H1 (cell line): ENCODE data around the gene SIK2. TPM values are rescaled to one million over a fixed set of nuclear protein-coding genes. Genes with fewer than 3 reads are reported as not detected.
"Not testable (repeated sequence)": the region's sequence is repeated elsewhere in the genome, so short reads cannot be mapped to it uniquely, and the experiment has no call there.

Source experiments
- CTCF ChIA-PET: fragments of 300-600 bp; sonication (Branson Sonifier 250); formaldehyde crosslinking; loops from one replicate; lab custom pipeline; 2021; ENCODE audit not compliant: partially characterized antibody; lab: Charles Lee
- POLR2A ChIA-PET: fragments of 300-600 bp; sonication (Branson Sonifier 250); formaldehyde crosslinking; loops from one replicate; lab custom pipeline; 2021; ENCODE audit warnings: inconsistent platforms; ENCODE audit not compliant: partially characterized antibody; lab: Charles Lee
- DNase-seq, 2 experiments: peaks; one replicate each; pipeline versions ENCODE4 v3.0.0 to v3.0.0-alpha.2; 2010 to 2022; ENCODE audit warnings: low spot score in 2 of 2, low read depth in 1 of 2, mixed read lengths in 1 of 2
- FAIRE-seq: peaks from 2 replicates; lab custom pipeline; 2011; peaks lifted over from hg19 to GRCh38; lab: Jason Lieb, UNC
- H2AFZ ChIP-seq: 2 replicates; pipeline ENCODE4 v1.8.1; 2012; ENCODE audit warnings: low read length, inconsistent platforms
- H2AK5ac ChIP-seq: 2 replicates; pipeline ENCODE4 v1.6.1; 2013; ENCODE audit warnings: low read depth, low read length
- H2BK120ac ChIP-seq: replicated peaks from 2 replicates; pipeline ENCODE3; 2013; ENCODE audit warnings: low read depth, low read length, inconsistent platforms
- H2BK12ac ChIP-seq: 2 replicates; pipeline ENCODE4 v1.6.1; 2013; ENCODE audit warnings: low read depth, low read length
- H2BK15ac ChIP-seq: 2 replicates; pipeline ENCODE4 v1.6.1; 2013; ENCODE audit warnings: low read length
- H2BK20ac ChIP-seq: 2 replicates; pipeline ENCODE4 v1.6.1; 2013; ENCODE audit warnings: low read length
- H2BK5ac ChIP-seq: 2 replicates; pipeline ENCODE4 v1.6.1; 2013; ENCODE audit warnings: low read depth, low read length
- H3K14ac ChIP-seq: 2 replicates; pipeline ENCODE4 v1.6.1; 2013; ENCODE audit warnings: inconsistent platforms; ENCODE audit not compliant: insufficient read length
- H3K18ac ChIP-seq: 2 replicates; pipeline ENCODE4 v1.6.1; 2013; ENCODE audit warnings: low read length; ENCODE audit errors: extremely low read depth
- H3K23ac ChIP-seq: 2 replicates; pipeline ENCODE4 v1.6.1; 2013; ENCODE audit warnings: inconsistent platforms; ENCODE audit not compliant: insufficient read length
- H3K23me2 ChIP-seq: 2 replicates; pipeline ENCODE4 v1.6.1; 2013; ENCODE audit warnings: low read depth, low read length
- H3K27ac ChIP-seq: 2 replicates; pipeline ENCODE4 v1.6.1; 2011; ENCODE audit warnings: low read depth, low read length, inconsistent platforms
- H3K27me3 ChIP-seq, 4 experiments: replicated peaks in 1 of 4; 1 replicate in 1 of 4; 2 replicates in 3 of 4; pipeline versions ENCODE4 v1.6.1 to v1.8.1; 2011 to 2013; ENCODE audit warnings: low read length in 3 of 4, mild to moderate bottlenecking in 3 of 4, inconsistent platforms in 2 of 4, mixed read lengths in 2 of 4, moderate library complexity in 1 of 4; ENCODE audit not compliant: control insufficient read depth in 3 of 4, insufficient read depth in 3 of 4; ENCODE audit errors: extremely low read depth in 1 of 4
- H3K36me3 ChIP-seq, 4 experiments: 2 replicates each; pipeline versions ENCODE4 v1.6.1 to v1.8.1; 2011 to 2013; ENCODE audit warnings: mild to moderate bottlenecking in 4 of 4, low read length in 3 of 4, moderate library complexity in 2 of 4, control low read depth in 1 of 4, inconsistent platforms in 1 of 4; ENCODE audit not compliant: insufficient read depth in 4 of 4, control insufficient read depth in 2 of 4
- H3K4ac ChIP-seq: replicated peaks from 2 replicates; pipeline ENCODE3; 2013; ENCODE audit warnings: low read length, low read depth, mixed read lengths, inconsistent platforms; ENCODE audit not compliant: insufficient read length
- H3K4me1 ChIP-seq, 4 experiments: replicated peaks in 1 of 4; 1 replicate in 1 of 4; 2 replicates in 3 of 4; pipeline versions ENCODE4 v1.6.1 to v1.8.1; 2011 to 2013; ENCODE audit warnings: low read length in 3 of 4, inconsistent platforms in 2 of 4, mixed read lengths in 1 of 4; ENCODE audit not compliant: insufficient read depth in 4 of 4, control insufficient read depth in 3 of 4
- H3K4me2 ChIP-seq, 2 experiments: 2 replicates each; pipeline versions ENCODE4 v1.6.1 to v1.8.1; 2011 to 2013; ENCODE audit warnings: low read depth in 2 of 2, low read length in 2 of 2, control low read depth in 1 of 2, inconsistent platforms in 1 of 2, mild to moderate bottlenecking in 1 of 2; ENCODE audit not compliant: insufficient read depth in 1 of 2
- H3K4me3 ChIP-seq, 4 experiments: fragments of 200-600, 300-600 bp in 1 of 4; sonication (generic), shearing (Covaris generic), sonication (Bioruptor Twin) in 1 of 4; 2 replicates each; pipeline versions ENCODE4 v1.5.1 to v1.8.1; 2011 to 2016; ENCODE audit warnings: low read length in 4 of 4, low read depth in 3 of 4, control low read depth in 2 of 4, inconsistent platforms in 2 of 4, mild to moderate bottlenecking in 2 of 4, mixed read lengths in 1 of 4, moderate library complexity in 1 of 4; ENCODE audit not compliant: insufficient read depth in 2 of 4; ENCODE audit errors: extremely low read depth in 1 of 4
- H3K56ac ChIP-seq: replicated peaks from 2 replicates; pipeline ENCODE3; 2013; ENCODE audit warnings: low read depth, mild to moderate bottlenecking, mixed read lengths, low read length, inconsistent platforms; ENCODE audit not compliant: insufficient read length
- H3K79me1 ChIP-seq: 2 replicates; pipeline ENCODE4 v1.6.1; 2013; ENCODE audit warnings: low read depth, low read length, control low read depth
- H3K79me2 ChIP-seq, 2 experiments: 2 replicates each; pipeline versions ENCODE4 v1.6.1 to v1.8.1; 2012 to 2013; ENCODE audit warnings: low read length in 2 of 2, mild to moderate bottlenecking in 2 of 2, inconsistent platforms in 1 of 2; ENCODE audit not compliant: insufficient read depth in 2 of 2, control insufficient read depth in 1 of 2
- H3K9ac ChIP-seq, 4 experiments: replicated peaks in 1 of 4; 1 replicate in 1 of 4; 2 replicates in 3 of 4; pipeline versions ENCODE4 v1.6.1 to v1.8.1; 2011 to 2013; ENCODE audit warnings: low read depth in 3 of 4, low read length in 3 of 4, control low read depth in 2 of 4, mild to moderate bottlenecking in 2 of 4, moderate library complexity in 2 of 4, inconsistent platforms in 1 of 4; ENCODE audit errors: extremely low read depth in 1 of 4
- H3K9me3 ChIP-seq, 2 experiments: 2 replicates each; pipeline versions ENCODE4 v1.6.1 to v1.8.1; 2012 to 2013; ENCODE audit warnings: mild to moderate bottlenecking in 2 of 2, moderate library complexity in 2 of 2, control low read depth in 1 of 2, inconsistent platforms in 1 of 2, low read depth in 1 of 2, low read length in 1 of 2, mixed read lengths in 1 of 2; ENCODE audit not compliant: insufficient read depth in 2 of 2
- H4K20me1 ChIP-seq, 2 experiments: replicated peaks in 1 of 2; 2 replicates each; pipeline versions ENCODE3 to v1.8.1; 2011 to 2013; ENCODE audit warnings: inconsistent platforms in 2 of 2, low read length in 2 of 2, mild to moderate bottlenecking in 1 of 2; ENCODE audit not compliant: insufficient read depth in 2 of 2, control insufficient read depth in 1 of 2
- H4K5ac ChIP-seq: 2 replicates; pipeline ENCODE4 v1.6.1; 2013; ENCODE audit warnings: low read length, low read depth, mixed read lengths, inconsistent platforms; ENCODE audit not compliant: insufficient read length
- H4K8ac ChIP-seq: 2 replicates; pipeline ENCODE4 v1.8.0; 2013; ENCODE audit warnings: mild to moderate bottlenecking, moderate library complexity, low read length, inconsistent platforms; ENCODE audit not compliant: insufficient read depth; ENCODE audit errors: extremely low read depth
- H4K91ac ChIP-seq: replicated peaks from 2 replicates; pipeline ENCODE3; 2013; ENCODE audit warnings: low read length, mixed read lengths, inconsistent platforms; ENCODE audit not compliant: insufficient read length
- WGBS, 2 experiments: shearing (Covaris generic) in 1 of 2; methylation state at CpG; one replicate each; pipeline versions ENCODE4 v1.1.6 to v1.1.7; 2013 to 2015; ENCODE audit warnings: low lambda C conversion rate in 2 of 2, mixed read lengths in 2 of 2, inconsistent platforms in 1 of 2, low coverage in 1 of 2, missing lambda C conversion rate in 1 of 2; ENCODE audit not compliant: insufficient replicate concordance in 2 of 2, insufficient coverage in 1 of 2, insufficient read length in 1 of 2; ENCODE audit errors: extremely low coverage in 1 of 2, missing lambda C conversion rate in 1 of 2; 5-methylcytosine and 5-hydroxymethylcytosine counted together
- polyA plus RNA-seq, 7 experiments: library from polyadenylated mRNA; depleted of rRNA in 3 of 7; stranded (reverse) in 5 of 7; unstranded in 2 of 7; fragments of >200 nt in 5 of 7; fragments of 200-250 nt in 2 of 7; gene quantifications; 1 replicate in 5 of 7; 2 replicates in 1 of 7; 4 replicates in 1 of 7; pipeline versions ENCODE4 v1.2.1 to v1.2.3, GENCODE V29; 2011 to 2013; ENCODE audit warnings: missing spikeins in 2 of 7, mixed read lengths in 2 of 7
- total RNA-seq: library from RNA; stranded (reverse); fragmentation: NEBNext Ultra II Directional; extraction: Animal tissue kit (Norgen Biotek cat#: 25700); gene quantifications from 2 replicates; pipeline ENCODE4 v1.2.1, GENCODE V29; 2021

The SIK2 gene
- total and polyA plus RNA-seq, 2 of the 8 experiments (the other 6 are each of a cell fraction or from before 2014, with no cell fraction given): 8.8 to 11.2 TPM

GRCh38 chr11:111657905-111658304 is 55.7 kb downstream of the SIK2 start:
- H3K79me1 ChIP-seq, H3K27me3 ChIP-seq, H2BK120ac ChIP-seq, H3K4me2 ChIP-seq, H3K23ac ChIP-seq, H3K4me1 ChIP-seq, H2AK5ac ChIP-seq, H4K20me1 ChIP-seq, H2BK12ac ChIP-seq, H3K56ac ChIP-seq, H3K36me3 ChIP-seq, H2AFZ ChIP-seq, H3K14ac ChIP-seq, H3K9me3 ChIP-seq, H3K27ac ChIP-seq, H4K91ac ChIP-seq, FAIRE-seq, H4K8ac ChIP-seq, H2BK20ac ChIP-seq, POLR2A ChIA-PET, H3K18ac ChIP-seq, H3K9ac ChIP-seq, H3K4ac ChIP-seq, H3K4me3 ChIP-seq, DNase-seq, H2BK15ac ChIP-seq, H3K79me2 ChIP-seq, H4K5ac ChIP-seq, H2BK5ac ChIP-seq, H3K23me2 ChIP-seq: not testable (repeated sequence)
- CTCF ChIA-PET: interaction anchor here (0.6 to 1.6 kb wide), 3 partner anchors 71 to 238 kb away, joined by 3 to 4 read pairs (median 3); no protein-coding TSS in a partner anchor
- 96% methylated on average over 8 of the region's 8 CpGs; no CpG with 5 or more reads in 1 of the 2 experiments for WGBS, 2 experiments

- H2AFZ ChIP-seq, POLR2A ChIA-PET, H3K79me2 ChIP-seq, FAIRE-seq, H3K9ac ChIP-seq, H2BK120ac ChIP-seq, H3K18ac ChIP-seq, H3K56ac ChIP-seq, H4K8ac ChIP-seq, H2BK20ac ChIP-seq, H3K27me3 ChIP-seq, H2BK5ac ChIP-seq, H2BK15ac ChIP-seq, H2AK5ac ChIP-seq, H4K5ac ChIP-seq, H3K4me1 ChIP-seq, H3K23ac ChIP-seq, DNase-seq, H4K91ac ChIP-seq, H3K27ac ChIP-seq, H3K79me1 ChIP-seq, H3K4ac ChIP-seq, H3K9me3 ChIP-seq, H3K4me2 ChIP-seq, H3K36me3 ChIP-seq, H2BK12ac ChIP-seq, H3K4me3 ChIP-seq, H3K14ac ChIP-seq, H3K23me2 ChIP-seq, H4K20me1 ChIP-seq: not testable (repeated sequence)
- CTCF ChIA-PET: interaction anchor here (0.6 to 1.6 kb wide), 4 partner anchors 72 to 237 kb away, joined by 3 to 4 read pairs (median 3); no protein-coding TSS in a partner anchor
- WGBS, 2 experiments: 86% methylated on average over 3 of the region's 3 CpGs; no CpG with 5 or more reads in 1 of the 2 experiments
These were observed 56.2 kb downstream of the SIK2 start for GRCh38 chr11:111658493-111658892.
